Measurements from ENCODE around the gene SIRT7.

DNA sequence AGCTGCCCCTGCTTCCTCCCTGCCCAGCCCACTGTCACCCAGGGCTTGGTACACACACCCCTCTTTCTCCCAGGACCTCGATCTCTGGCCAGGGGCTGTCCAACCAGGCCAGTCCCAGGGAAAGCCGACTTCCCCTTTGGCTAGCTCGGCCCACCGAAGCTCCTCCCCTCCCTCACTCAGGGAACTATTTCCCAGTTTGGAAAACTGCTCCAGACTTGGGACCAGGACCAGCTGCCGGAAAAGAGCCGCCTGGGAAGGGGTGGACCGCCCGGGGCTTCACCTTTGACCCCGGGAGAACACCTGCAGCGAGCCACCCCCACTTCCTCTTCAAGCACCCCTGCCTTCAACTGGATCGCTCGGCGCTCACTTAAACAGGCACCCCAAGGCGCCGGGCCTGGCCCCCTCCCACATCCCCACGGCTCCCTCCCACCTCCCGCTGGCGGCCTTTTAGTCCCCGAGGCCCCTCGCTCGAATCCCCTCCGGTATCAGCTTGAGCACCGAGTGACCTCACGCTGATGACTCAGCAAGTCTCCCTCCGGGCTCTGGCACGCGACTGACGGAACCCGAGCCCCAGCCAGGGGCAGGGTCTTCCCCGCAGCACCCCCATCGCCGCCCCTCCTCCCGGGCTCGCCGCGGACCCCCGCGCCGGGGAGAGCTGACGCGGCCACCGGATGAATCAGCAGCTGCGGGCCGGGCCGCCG is 8.6 kb upstream of the SIRT7 start:
- TF ChIP-seq, protein P1, sequence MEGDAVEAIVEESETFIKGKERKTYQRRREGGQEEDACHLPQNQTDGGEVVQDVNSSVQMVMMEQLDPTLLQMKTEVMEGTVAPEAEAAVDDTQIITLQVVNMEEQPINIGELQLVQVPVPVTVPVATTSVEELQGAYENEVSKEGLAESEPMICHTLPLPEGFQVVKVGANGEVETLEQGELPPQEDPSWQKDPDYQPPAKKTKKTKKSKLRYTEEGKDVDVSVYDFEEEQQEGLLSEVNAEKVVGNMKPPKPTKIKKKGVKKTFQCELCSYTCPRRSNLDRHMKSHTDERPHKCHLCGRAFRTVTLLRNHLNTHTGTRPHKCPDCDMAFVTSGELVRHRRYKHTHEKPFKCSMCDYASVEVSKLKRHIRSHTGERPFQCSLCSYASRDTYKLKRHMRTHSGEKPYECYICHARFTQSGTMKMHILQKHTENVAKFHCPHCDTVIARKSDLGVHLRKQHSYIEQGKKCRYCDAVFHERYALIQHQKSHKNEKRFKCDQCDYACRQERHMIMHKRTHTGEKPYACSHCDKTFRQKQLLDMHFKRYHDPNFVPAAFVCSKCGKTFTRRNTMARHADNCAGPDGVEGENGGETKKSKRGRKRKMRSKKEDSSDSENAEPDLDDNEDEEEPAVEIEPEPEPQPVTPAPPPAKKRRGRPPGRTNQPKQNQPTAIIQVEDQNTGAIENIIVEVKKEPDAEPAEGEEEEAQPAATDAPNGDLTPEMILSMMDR (IDR thresholded peaks at IDR 0.05; ENCODE audit: poor library complexity, severe bottlenecking), result no peak
- TF ChIP-seq, protein P2, sequence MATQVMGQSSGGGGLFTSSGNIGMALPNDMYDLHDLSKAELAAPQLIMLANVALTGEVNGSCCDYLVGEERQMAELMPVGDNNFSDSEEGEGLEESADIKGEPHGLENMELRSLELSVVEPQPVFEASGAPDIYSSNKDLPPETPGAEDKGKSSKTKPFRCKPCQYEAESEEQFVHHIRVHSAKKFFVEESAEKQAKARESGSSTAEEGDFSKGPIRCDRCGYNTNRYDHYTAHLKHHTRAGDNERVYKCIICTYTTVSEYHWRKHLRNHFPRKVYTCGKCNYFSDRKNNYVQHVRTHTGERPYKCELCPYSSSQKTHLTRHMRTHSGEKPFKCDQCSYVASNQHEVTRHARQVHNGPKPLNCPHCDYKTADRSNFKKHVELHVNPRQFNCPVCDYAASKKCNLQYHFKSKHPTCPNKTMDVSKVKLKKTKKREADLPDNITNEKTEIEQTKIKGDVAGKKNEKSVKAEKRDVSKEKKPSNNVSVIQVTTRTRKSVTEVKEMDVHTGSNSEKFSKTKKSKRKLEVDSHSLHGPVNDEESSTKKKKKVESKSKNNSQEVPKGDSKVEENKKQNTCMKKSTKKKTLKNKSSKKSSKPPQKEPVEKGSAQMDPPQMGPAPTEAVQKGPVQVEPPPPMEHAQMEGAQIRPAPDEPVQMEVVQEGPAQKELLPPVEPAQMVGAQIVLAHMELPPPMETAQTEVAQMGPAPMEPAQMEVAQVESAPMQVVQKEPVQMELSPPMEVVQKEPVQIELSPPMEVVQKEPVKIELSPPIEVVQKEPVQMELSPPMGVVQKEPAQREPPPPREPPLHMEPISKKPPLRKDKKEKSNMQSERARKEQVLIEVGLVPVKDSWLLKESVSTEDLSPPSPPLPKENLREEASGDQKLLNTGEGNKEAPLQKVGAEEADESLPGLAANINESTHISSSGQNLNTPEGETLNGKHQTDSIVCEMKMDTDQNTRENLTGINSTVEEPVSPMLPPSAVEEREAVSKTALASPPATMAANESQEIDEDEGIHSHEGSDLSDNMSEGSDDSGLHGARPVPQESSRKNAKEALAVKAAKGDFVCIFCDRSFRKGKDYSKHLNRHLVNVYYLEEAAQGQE (IDR thresholded peaks at IDR 0.05; ENCODE audit: borderline replicate concordance), result no peak
- TF ChIP-seq TAF1 (IDR thresholded peaks at IDR 0.05; ENCODE audit: low read depth) (no peak), POLR2AphosphoS5 (IDR thresholded peaks at IDR 0.05) (no peak), MXI1 (conservative IDR thresholded peaks at IDR 0.05; ENCODE audit: poor library complexity, severe bottlenecking) (no peak), EZH2 (IDR thresholded peaks at IDR 0.05; ENCODE audit: borderline replicate concordance, insufficient read depth, low read length, poor library complexity, severe bottlenecking) (no peak), RAD21 (conservative IDR thresholded peaks at IDR 0.05) (no peak)
